ENCODE results near the gene FCRL4.

DNA sequence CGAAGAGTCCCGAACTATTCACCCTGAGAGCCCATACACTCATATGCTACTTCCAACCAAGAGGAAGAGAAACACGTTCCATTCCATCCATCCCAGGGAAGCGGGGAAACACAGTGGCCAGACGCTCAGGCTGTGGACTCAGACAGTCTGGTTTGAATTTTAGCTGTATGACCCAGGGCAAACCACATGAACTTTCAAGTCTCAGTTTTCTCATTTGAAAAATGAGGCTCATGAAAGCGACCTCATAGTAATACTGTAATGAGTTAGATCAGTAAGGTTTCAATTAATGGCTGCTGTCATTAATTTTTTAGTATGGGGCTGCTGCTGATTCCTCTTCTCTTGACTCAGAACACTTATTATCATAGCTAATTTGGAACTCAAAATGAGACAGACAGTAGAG lies 1.5 kb downstream of the FCRL4 start:
- TF ChIP-seq, protein P1, sequence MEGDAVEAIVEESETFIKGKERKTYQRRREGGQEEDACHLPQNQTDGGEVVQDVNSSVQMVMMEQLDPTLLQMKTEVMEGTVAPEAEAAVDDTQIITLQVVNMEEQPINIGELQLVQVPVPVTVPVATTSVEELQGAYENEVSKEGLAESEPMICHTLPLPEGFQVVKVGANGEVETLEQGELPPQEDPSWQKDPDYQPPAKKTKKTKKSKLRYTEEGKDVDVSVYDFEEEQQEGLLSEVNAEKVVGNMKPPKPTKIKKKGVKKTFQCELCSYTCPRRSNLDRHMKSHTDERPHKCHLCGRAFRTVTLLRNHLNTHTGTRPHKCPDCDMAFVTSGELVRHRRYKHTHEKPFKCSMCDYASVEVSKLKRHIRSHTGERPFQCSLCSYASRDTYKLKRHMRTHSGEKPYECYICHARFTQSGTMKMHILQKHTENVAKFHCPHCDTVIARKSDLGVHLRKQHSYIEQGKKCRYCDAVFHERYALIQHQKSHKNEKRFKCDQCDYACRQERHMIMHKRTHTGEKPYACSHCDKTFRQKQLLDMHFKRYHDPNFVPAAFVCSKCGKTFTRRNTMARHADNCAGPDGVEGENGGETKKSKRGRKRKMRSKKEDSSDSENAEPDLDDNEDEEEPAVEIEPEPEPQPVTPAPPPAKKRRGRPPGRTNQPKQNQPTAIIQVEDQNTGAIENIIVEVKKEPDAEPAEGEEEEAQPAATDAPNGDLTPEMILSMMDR (IDR thresholded peaks at IDR 0.05): no peak
- TF ChIP-seq ZFX (IDR thresholded peaks at IDR 0.05; ENCODE audit: borderline replicate concordance): no peak

Measured in 22Rv1 (cell line).